Measurements from ENCODE around the gene ANG. TPM values are rescaled to one million over a fixed set of nuclear protein-coding genes. Genes with fewer than 3 reads are reported as not detected.
"Not testable (repeated sequence)": the region's sequence is repeated elsewhere in the genome, so short reads cannot be mapped to it uniquely, and the experiment has no call there.

Gene ANG
- total RNA-seq, 1 donor from 2014 or later = 0.98 TPM

- intact Hi-C loops (cut with micrococcal nuclease) = loop anchor here (1.0 kb wide), 3 partner anchors 158 to 274 kb away; no protein-coding TSS in a partner anchor
Observed at GRCh38 chr14:20697273-20698017, 8.9 kb downstream of the ANG start.

DNA sequence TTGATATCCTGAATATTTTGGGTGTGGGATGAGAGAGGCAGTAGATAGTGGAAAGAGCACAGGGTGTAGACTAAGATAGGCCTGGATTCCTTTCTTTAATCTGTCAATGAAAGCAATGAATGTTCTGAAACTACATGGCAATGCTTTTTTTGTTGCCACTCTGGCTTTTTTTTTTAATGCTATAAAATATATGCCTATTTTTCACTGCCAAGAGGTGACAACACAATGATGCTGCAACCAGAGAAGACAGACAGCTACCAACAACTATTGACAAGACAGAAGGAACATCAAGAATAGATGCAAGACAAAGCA is 9.4 kb downstream of the ANG start:
- intact Hi-C loops (cut with micrococcal nuclease) = no loop called here

- intact Hi-C loops (cut with micrococcal nuclease) = no loop called here
Observed at GRCh38 chr14:20698934-20699333, 10.4 kb downstream of the ANG start.

DNA sequence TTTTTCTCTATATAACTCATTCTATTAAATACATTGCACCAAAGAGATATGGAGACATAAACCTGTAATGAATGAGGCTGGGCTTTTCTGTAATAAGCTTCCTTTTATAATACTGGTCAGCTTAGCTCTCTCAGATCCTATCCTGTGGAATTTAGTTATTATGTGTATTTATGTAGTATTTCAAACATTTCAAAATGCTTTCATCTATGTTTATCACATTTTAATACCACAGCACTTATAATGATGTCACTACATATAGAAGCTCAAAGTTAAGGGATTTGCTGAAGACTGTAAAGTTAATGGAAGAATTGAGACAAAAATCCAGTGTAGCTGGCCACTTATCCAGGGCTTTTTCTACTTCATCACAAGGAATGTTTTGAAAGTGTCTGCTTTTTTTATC is 11.4 kb downstream of the ANG start:
- intact Hi-C loops (cut with micrococcal nuclease) = no loop called here

DNA sequence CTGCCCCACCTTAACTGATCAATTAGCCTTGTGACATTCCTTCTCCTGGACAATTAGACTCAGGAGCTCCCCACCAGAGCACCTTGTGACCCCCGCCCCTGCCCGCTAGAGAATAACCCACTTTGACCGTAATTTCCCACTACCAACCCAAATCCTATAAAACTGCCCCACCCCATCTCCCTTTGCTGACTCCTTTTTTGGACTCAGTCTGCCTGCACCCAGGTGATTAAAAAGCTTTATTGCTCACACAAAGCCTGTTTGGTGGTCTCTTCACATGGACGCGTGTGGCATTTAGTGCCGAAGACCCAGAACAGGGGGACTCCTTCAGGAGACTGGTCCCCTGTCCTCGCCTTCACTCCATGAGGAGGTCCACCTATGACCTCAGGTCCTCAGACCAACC is 12.4 kb downstream of the ANG start:
- intact Hi-C loops (cut with micrococcal nuclease) = not testable (repeated sequence)

DNA sequence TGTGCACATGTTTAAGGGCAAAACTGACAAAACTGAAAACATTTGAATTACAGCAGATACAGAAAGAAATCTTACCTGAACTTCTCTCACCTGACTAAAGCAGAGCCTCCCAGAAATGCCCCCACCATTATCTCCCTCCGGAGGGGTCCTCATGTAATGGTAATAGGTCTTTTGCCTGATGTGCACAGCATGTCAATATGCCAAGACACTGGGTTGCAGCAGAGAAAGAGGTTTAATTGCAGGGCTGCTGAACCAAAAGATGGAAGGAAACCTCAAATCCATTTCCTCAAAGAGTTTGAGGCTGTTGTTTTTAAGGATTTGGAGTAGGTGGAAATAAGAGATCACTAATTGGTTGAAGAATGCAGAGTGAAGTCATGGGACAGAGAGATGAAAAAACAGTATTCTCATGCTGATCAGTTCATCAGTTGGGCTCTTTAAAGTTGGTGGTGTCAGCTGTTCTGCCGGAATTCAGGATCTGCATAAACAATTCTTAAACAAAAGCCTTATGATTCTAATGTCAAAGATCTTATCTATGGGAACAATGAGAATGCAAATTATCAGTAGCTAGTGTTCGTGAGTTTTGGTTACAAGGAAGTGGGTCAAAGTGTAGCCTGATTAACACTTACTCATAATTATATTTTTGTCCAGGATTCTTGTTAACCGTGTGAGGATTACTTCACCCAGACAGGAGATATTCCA is 18.2 kb downstream of the ANG start:
- intact Hi-C loops (cut with micrococcal nuclease) = no loop called here

- intact Hi-C loops (cut with micrococcal nuclease) = no loop called here
Observed at GRCh38 chr14:20707622-20708021, 19.1 kb downstream of the ANG start.

GRCh38 chr14:20711261-20711660 is 22.7 kb downstream of the ANG start:
- intact Hi-C loops (cut with micrococcal nuclease) = no loop called here

- intact Hi-C loops (cut with micrococcal nuclease) = no loop called here
Observed at GRCh38 chr14:20711685-20712084, 23.1 kb downstream of the ANG start.

GRCh38 chr14:20712904-20713303 is 24.3 kb downstream of the ANG start:
- intact Hi-C loops (cut with micrococcal nuclease) = no loop called here

- intact Hi-C loops (cut with micrococcal nuclease) = no loop called here
Observed at GRCh38 chr14:20714593-20715250, 26.2 kb downstream of the ANG start.

- intact Hi-C loops (cut with micrococcal nuclease) = no loop called here
Observed at GRCh38 chr14:20719777-20720176, 31.2 kb downstream of the ANG start.

DNA sequence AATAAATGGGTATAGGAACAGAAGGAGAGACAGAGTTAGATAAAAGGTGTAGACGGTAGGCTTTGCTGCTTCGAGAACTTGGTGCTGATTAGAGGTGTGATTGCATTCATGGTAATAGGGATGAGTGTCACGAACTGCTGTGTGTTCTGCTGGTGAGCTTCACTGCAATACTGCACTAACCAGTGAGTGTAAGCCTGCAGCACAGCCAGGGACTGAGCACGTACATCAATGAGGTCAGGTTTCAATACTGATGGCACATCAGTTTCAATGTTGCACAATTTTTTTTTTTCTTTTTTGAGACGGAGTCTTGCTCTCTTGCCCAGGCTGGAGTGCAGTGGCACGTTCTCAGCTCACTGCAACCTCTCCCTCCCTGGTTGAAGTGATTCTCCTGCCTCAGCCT is 32.2 kb downstream of the ANG start:
- intact Hi-C loops (cut with micrococcal nuclease) = no loop called here

- intact Hi-C loops (cut with micrococcal nuclease) = no loop called here
Observed at GRCh38 chr14:20722016-20722415, 33.5 kb downstream of the ANG start.

DNA sequence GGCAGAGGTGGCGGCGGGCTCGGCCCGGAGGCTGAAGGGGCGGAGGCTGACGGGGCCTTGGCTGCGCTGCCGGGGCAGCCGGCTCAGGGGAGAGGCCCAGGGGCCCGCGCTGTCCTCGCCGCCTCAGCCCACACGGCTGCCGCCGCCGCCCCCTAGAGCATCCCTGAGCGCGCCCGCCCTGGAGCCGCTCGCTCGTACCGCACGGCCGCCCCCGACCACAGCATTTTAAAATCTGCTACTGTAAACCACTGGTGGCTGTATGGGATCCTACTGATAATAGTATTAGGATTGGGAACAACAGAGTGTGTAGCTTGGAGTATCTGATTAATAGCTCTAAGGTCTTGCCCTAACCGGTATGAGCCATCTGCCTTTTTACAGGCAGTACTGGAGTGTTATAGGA is 34.9 kb downstream of the ANG start:
- intact Hi-C loops (cut with micrococcal nuclease) = no loop called here

- intact Hi-C loops (cut with micrococcal nuclease) = not testable (repeated sequence)
Observed at GRCh38 chr14:20726121-20726520, 37.6 kb downstream of the ANG start.

GRCh38 chr14:20726531-20726930 is 38.0 kb downstream of the ANG start:
- intact Hi-C loops (cut with micrococcal nuclease) = no loop called here

DNA sequence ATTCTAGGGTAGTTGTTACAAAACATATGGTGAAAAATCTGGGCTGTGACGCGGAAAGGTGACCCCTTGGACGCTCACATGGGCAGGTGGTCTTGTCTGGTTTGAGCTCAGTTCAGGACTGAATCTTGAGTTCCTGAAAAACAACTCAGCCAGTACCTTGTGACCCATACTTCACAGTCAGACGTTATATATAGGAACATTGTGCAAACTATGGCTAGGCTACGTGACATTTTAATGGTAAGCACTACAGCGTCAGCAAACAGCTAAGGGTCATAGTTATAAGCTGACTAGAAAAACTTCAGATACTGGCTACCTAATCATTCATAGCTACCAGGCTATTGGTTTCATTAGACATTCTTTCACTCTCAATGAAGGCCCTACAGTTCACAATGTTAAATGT is 42.3 kb downstream of the ANG start:
- intact Hi-C loops (cut with micrococcal nuclease) = no loop called here

DNA sequence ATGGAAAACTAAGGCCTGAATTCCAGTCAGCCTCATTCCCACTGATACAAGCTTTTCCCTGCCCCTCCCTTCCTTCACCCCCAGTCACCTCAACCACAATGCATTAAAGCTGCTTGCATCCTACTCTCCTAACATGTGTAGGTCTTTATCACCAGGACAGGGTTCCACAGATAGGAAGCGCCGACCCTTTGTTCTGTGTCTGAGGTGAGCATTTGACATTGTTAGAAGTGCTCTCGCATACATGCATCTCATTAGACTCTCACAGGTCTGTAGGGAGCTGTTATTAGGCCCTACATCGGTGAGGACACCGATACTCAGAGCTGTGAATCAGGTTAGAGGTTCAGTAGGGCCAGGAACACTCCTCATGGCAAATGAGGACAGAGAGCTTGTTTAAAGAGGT is 43.9 kb downstream of the ANG start:
- intact Hi-C loops (cut with micrococcal nuclease) = no loop called here

GRCh38 chr14:20732979-20733635 is 44.5 kb downstream of the ANG start:
- intact Hi-C loops (cut with micrococcal nuclease) = no loop called here

DNA sequence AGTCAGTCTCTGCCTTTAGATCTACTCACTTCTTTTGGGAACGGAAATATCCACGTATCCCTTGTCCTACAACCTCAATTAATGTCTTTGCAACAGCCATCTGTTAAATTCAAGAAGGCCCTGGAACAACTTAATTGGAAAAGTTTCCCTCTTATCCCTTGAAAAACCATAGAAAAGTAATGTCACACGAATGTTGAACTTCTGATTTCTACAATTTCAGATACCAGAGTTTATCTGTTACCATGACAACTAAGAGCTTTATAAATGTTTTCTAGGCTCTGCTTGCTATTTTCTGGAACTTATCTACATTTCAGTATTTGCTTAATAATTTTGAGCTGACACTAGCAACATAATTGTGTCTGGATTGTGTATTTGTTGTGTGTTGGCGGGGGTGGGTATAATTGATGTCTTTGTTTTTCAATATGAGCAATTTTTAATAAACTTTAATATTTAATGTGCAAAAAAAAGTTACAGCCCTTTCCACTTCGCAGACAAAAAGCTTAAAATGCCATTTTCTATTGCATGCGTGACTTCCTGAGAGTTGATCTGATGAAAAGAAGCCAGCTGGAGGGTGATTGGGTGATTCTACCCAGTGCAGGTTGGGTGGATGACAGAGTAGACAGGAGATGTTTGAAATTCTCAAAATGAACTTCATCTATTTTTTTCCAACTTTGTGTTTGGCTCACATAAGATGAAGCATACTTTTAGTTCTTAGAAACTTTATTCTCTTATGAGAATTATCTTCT is 45.3 kb downstream of the ANG start:
- intact Hi-C loops (cut with micrococcal nuclease) = no loop called here

Data from T-helper 2 cell treated with Interferon-gamma antibody and Interleukin-4, amounts not matched to agents 100 ng/mL and 5 ng/mL, for 36 hours (primary cell).